K562 (cell line): ENCODE measurements around the gene IRF1. TPM values are rescaled to one million over a fixed set of nuclear protein-coding genes. Genes with fewer than 3 reads are reported as not detected.

Experiments
- ATAC-seq: fragments of 200-7000 bp; cut with Tn5 transposase; 3 replicates; pipeline ENCODE4 v1.9.1; 2020; ENCODE audit warnings: moderate library complexity
- BruUV-seq: library from RNA; stranded (reverse); fragments of 400-500 nt; replicated peaks from 2 replicates; lab custom pipeline; 2021; lab: Mats Ljungman, UMichigan
- CTCF ChIA-PET: fragments of 300-600 bp; formaldehyde crosslinking; extraction: SDS; loops from one replicate; lab custom pipeline; 2021; ENCODE audit warnings: low intra/inter-chr PET ratio; lab: Yijun Ruan, JAX
- POLR2A ChIA-PET: fragments of 300-600, 350-650 bp; sonication (Branson Sonifier 250); formaldehyde crosslinking; extraction: SDS; loops from one replicate; lab custom pipeline; 2021; ENCODE audit warnings: antibody characterized with exemption, inconsistent platforms; lab: Yijun Ruan, JAX
- DNase-seq, 4 experiments: peaks; one replicate each; pipeline versions ENCODE4 v3.0.0 to v3.0.0-alpha.2; 2011 to 2018; ENCODE audit warnings: low spot score in 3 of 4, mixed read lengths in 3 of 4; ENCODE audit errors: extremely low read depth in 1 of 4
- FAIRE-seq: peaks from 2 replicates; lab custom pipeline; 2011; peaks lifted over from hg19 to GRCh38; lab: Jason Lieb, UNC
- H2AFZ ChIP-seq: 2 replicates; pipeline ENCODE4 v1.6.0; 2011; ENCODE audit warnings: low read depth, low read length, control low read depth, inconsistent platforms
- H3K27ac ChIP-seq: fragments of 200-600 bp; 3 replicates; pipeline ENCODE4 v1.8.0; 2011; ENCODE audit warnings: low read depth, mild to moderate bottlenecking, control low read depth, inconsistent platforms, low read length, moderate library complexity, mixed read lengths; ENCODE audit errors: extremely low read depth
- H3K27me3 ChIP-seq, 2 experiments: fragments of 300-600 bp in 1 of 2; 2 replicates in 1 of 2; 3 replicates in 1 of 2; pipeline versions ENCODE4 v1.6.0 to v1.8.0; 2011; ENCODE audit warnings: inconsistent platforms in 2 of 2, low read length in 2 of 2, mild to moderate bottlenecking in 1 of 2, mixed read lengths in 1 of 2, moderate library complexity in 1 of 2; ENCODE audit not compliant: control insufficient read depth in 2 of 2, insufficient read depth in 2 of 2
- H3K36me3 ChIP-seq: fragments of 300-600 bp; 3 replicates; pipeline ENCODE4 v1.8.0; 2011; ENCODE audit warnings: mild to moderate bottlenecking, low read length, inconsistent platforms; ENCODE audit not compliant: control insufficient read depth, insufficient read depth
- H3K4me1 ChIP-seq, 2 experiments: fragments of 200-600 bp in 1 of 2; replicated peaks in 1 of 2; 2 replicates in 1 of 2; 3 replicates in 1 of 2; pipeline versions ENCODE4 v1.5.1 to v1.8.0; 2011; ENCODE audit warnings: inconsistent platforms in 2 of 2, low read length in 2 of 2, mild to moderate bottlenecking in 1 of 2, mixed read lengths in 1 of 2, moderate library complexity in 1 of 2; ENCODE audit not compliant: control insufficient read depth in 2 of 2, insufficient read depth in 2 of 2
- H3K4me2 ChIP-seq: 2 replicates; pipeline ENCODE4 v1.6.1; 2011; ENCODE audit warnings: low read length, control low read depth, inconsistent platforms, mixed read lengths; ENCODE audit not compliant: insufficient read depth
- H3K4me3 ChIP-seq: fragments of 200-600 bp; sonication (generic), shearing (Covaris generic); 2 replicates; pipeline ENCODE4 v1.5.1; 2016; ENCODE audit warnings: control low read depth, inconsistent platforms
- H3K79me2 ChIP-seq: fragments of 200-600 bp; 3 replicates; pipeline ENCODE4 v1.8.0; 2011; ENCODE audit warnings: low read length, inconsistent platforms; ENCODE audit not compliant: control insufficient read depth, insufficient read depth
- H3K9ac ChIP-seq, 2 experiments: 2 replicates each; pipeline versions ENCODE4 v1.6.0 to v1.6.1; 2011; ENCODE audit warnings: low read depth in 2 of 2, low read length in 2 of 2, control low read depth in 1 of 2, inconsistent platforms in 1 of 2, mild to moderate bottlenecking in 1 of 2, mixed read lengths in 1 of 2; ENCODE audit not compliant: insufficient read depth in 1 of 2
- H3K9me1 ChIP-seq: one replicate; pipeline ENCODE4 v1.6.0; 2011; ENCODE audit warnings: inconsistent platforms, mild to moderate bottlenecking, low read length, moderate library complexity; ENCODE audit not compliant: control insufficient read depth, insufficient read depth
- H3K9me3 ChIP-seq: replicated peaks from 2 replicates; pipeline ENCODE4 v1.5.1; 2011; ENCODE audit warnings: low read depth, low read length, inconsistent platforms; ENCODE audit not compliant: control insufficient read depth, insufficient read depth
- H4K20me1 ChIP-seq: replicated peaks from 2 replicates; pipeline ENCODE4 v1.6.1; 2011; ENCODE audit warnings: low read length, inconsistent platforms, mixed read lengths; ENCODE audit not compliant: control insufficient read depth, insufficient read depth
- EP400 ChIP-seq: fragments of 450-650 bp; IDR thresholded peaks from 2 replicates; pipeline ENCODE4 v1.6.1; 2017; ENCODE audit warnings: antibody characterized with exemption, mild to moderate bottlenecking, moderate library complexity
- FOXK1 ChIP-seq: sonication (generic); formaldehyde crosslinking; IDR thresholded peaks from 2 replicates; pipeline ENCODE4 v1.8.0; 2022; ENCODE audit warnings: missing genetic modification reagents, mild to moderate bottlenecking, borderline replicate concordance
- KDM4B ChIP-seq, 2 experiments: fragments of 450-650 bp in 1 of 2; sonication (generic) in 1 of 2; IDR thresholded peaks; 2 replicates each; pipeline ENCODE4 v1.6.1; 2016 to 2017; ENCODE audit warnings: borderline replicate concordance in 2 of 2, antibody characterized with exemption in 1 of 2, low read depth in 1 of 2, mild to moderate bottlenecking in 1 of 2
- STAT5A ChIP-seq: IDR thresholded peaks from 2 replicates; pipeline ENCODE4 v1.6.1; 2012; ENCODE audit warnings: low read length, inconsistent platforms, borderline replicate concordance
- WGBS: fragments of 100-300 bp; shearing (Covaris generic); methylation state at CpG from one replicate; pipeline ENCODE4 v1.1.6; 2016; ENCODE audit warnings: low coverage, mixed read lengths; ENCODE audit not compliant: insufficient coverage; ENCODE audit errors: missing lambda C conversion rate; 5-methylcytosine and 5-hydroxymethylcytosine counted together
- in situ Hi-C: fragments of 300-500 bp; cut with MboI; formaldehyde crosslinking; loops from 4 replicates; pipeline ENCODE4 v1.15.0; 2018; ENCODE audit warnings: inconsistent platforms, mixed read lengths
- intact Hi-C: fragments of 100-400 bp; cut with micrococcal nuclease; formaldehyde crosslinking; loops from 2 replicates; pipeline ENCODE4 v1.14.2; 2022
- polyA plus RNA-seq, 8 experiments: library from polyadenylated mRNA; depleted of rRNA in 4 of 8; stranded (reverse) in 5 of 8; unstranded in 3 of 8; fragments of >200 nt; fragmentation: Nextera tagmentation in 2 of 8; fragmentation: Illumina TruSeq in 1 of 8; extraction: Ambion mirVana in 2 of 8; extraction: Trizol in 1 of 8; gene quantifications; 2 replicates each; pipeline versions ENCODE4 v1.2.1 to v1.2.3, GENCODE V29; 2011 to 2014; ENCODE audit warnings: inconsistent platforms in 1 of 8, missing spikeins in 1 of 8
- total RNA-seq, 7 experiments: library from RNA; depleted of rRNA in 6 of 7; stranded (reverse); fragments of >200 nt in 6 of 7; fragmentation: Illumina TruSeq in 2 of 7; extraction: Trizol in 2 of 7; gene quantifications; 2 replicates each; pipeline versions ENCODE4 v1.2.1 to v1.2.3, GENCODE V29; 2011 to 2021; ENCODE audit warnings: low replicate concordance in 1 of 7
- TF ChIP-seq, protein P1 (sequence below): sonication (generic); formaldehyde crosslinking; IDR thresholded peaks from 2 replicates; pipeline ENCODE4 v1.8.1; 2023; ENCODE audit warnings: mild to moderate bottlenecking, missing genetic modification reagents

IRF1 gene
- total and polyA plus RNA-seq, 9 of the 15 experiments (the other 6 are each of a cell fraction or from before 2014, with no cell fraction given): 1.1 to 12.3 (median 5.9) TPM

GRCh38 chr5:132472431-132472830 lies 18.1 kb downstream of the IRF1 start:
- TF ChIP-seq FOXK1 (CRISPR knock-in tag): no peak
- TF ChIP-seq KDM4B (IDR thresholded peaks at IDR 0.05; ENCODE audit: borderline replicate concordance in 2 of 2, low read depth in 1 of 2): no peak
- TF ChIP-seq, protein P1, sequence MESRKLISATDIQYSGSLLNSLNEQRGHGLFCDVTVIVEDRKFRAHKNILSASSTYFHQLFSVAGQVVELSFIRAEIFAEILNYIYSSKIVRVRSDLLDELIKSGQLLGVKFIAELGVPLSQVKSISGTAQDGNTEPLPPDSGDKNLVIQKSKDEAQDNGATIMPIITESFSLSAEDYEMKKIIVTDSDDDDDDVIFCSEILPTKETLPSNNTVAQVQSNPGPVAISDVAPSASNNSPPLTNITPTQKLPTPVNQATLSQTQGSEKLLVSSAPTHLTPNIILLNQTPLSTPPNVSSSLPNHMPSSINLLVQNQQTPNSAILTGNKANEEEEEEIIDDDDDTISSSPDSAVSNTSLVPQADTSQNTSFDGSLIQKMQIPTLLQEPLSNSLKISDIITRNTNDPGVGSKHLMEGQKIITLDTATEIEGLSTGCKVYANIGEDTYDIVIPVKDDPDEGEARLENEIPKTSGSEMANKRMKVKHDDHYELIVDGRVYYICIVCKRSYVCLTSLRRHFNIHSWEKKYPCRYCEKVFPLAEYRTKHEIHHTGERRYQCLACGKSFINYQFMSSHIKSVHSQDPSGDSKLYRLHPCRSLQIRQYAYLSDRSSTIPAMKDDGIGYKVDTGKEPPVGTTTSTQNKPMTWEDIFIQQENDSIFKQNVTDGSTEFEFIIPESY (CRISPR knock-in tag): no peak
- TF ChIP-seq STAT5A: no peak
- TF ChIP-seq EP400: no peak
- BruUV-seq: no TSS peak
- ATAC-seq (no peak), DNase-seq (no peak), FAIRE-seq (no peak)
- intact Hi-C loops: no loop called here
- Histone ChIP-seq H3K4me3 (no peak overlapping the region), H3K9me3 (no peaks in the 10 kb centered on the region), H3K9ac (no peak overlapping the region), H3K4me2 (no peak overlapping the region), H4K20me1 (no peaks in the 10 kb centered on the region), H3K27me3 (no peaks in the 10 kb centered on the region), H3K79me2 (no peaks in the 10 kb centered on the region), H2AFZ (no peak overlapping the region), H3K9me1 (no peaks in the 10 kb centered on the region), H3K36me3 (no peaks in the 10 kb centered on the region), H3K4me1 (peaks cover 6 to 11% of the 10 kb centered on the region in 2 experiments), H3K27ac (no peak overlapping the region)
- CTCF ChIA-PET: no interaction called here
- POLR2A ChIA-PET: interaction anchor here (4.0 kb wide), 1 partner anchor 8 kb away, joined by 40 read pairs; no protein-coding TSS in a partner anchor
- in situ Hi-C loops: no loop called here
- 81% methylated on average over 8 of the region's 8 CpGs for WGBS
